ENCODE measurements around the gene SELENOV.

Gene SELENOV

GRCh38 chr19:39492788-39493187 is 22.2 kb upstream of the SELENOV start:
- no peak for DNase-seq (ENCODE audit: low read depth in 2 of 2)

DNA sequence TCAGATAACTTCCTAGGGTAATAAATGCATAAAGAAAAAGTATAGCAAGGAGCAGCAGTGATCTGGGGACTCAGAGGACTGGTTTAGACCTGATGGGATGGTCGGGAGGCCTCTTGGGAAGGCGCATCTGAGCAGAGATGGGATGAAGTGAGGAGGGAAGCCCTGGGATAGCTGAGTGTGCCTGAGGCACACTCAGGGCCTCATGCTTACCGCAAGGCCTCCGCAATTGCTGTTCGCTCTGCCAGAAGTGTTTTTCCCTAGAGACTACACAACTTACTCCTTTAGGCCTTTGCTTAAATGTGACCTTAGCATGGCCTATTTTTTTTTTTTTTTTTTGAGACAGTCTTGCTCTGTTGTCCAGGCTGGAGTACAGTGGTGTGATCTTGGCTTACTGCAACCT is 20.3 kb upstream of the SELENOV start:
- DNase-seq (ENCODE audit: low read depth in 2 of 2): no peak

- DNase-seq (ENCODE audit: low read depth in 2 of 2): no peak
Observed at GRCh38 chr19:39496063-39496462, 18.9 kb upstream of the SELENOV start.

DNA sequence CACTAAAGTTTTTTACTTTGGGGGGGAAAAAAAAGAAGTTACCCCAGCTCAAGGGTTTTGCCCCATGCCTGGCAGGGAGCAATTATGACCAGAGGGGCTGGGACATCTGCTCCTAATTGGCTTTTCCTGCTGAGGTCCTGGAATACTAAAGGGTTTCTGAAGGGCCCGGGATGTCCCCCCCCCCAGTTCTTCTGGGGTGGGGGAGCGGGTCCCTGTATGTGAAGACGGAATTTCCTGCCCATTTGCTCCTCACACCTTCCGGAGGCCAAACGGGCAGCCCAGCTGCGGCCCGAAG is 17.3 kb upstream of the SELENOV start:
- DNase-seq (ENCODE audit: low read depth in 2 of 2): no peak

GRCh38 chr19:39497996-39498797 is 16.7 kb upstream of the SELENOV start:
- no peak for DNase-seq (ENCODE audit: low read depth in 2 of 2)

GRCh38 chr19:39498798-39499642 is 15.9 kb upstream of the SELENOV start, which contains the start of gene DLL3:
DLL3 (plus strand) TSS chr19:39498947; CDS start chr19:39498975, 28 bp downstream.
- no peak for DNase-seq (ENCODE audit: low read depth in 2 of 2)

GRCh38 chr19:39499932-39500331 is 15.0 kb upstream of the SELENOV start:
- DNase-seq (ENCODE audit: low read depth in 2 of 2): no peak

DNA sequence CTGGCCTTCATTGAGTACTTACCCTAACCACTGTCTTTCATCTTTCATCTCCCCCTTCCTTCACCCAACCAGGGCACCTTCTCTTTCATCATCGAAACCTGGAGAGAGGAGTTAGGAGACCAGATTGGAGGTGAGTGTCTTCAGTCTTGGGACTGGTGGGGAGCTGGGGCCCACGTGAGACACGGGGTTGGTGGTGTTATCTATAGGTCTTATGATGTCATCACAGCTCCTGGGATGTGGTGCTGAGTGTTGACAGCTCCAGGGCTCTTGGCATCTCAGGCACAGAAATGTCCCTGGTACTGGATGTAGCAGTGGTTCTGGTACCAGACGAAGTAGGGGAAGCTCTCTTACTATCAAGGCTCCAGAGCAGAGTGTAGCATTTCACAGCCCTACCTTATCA is 14.4 kb upstream of the SELENOV start:
- DNase-seq (ENCODE audit: low read depth in 2 of 2): no peak

- DNase-seq (ENCODE audit: low read depth in 2 of 2): no peak
Observed at GRCh38 chr19:39501340-39501739, 13.6 kb upstream of the SELENOV start.

DNA sequence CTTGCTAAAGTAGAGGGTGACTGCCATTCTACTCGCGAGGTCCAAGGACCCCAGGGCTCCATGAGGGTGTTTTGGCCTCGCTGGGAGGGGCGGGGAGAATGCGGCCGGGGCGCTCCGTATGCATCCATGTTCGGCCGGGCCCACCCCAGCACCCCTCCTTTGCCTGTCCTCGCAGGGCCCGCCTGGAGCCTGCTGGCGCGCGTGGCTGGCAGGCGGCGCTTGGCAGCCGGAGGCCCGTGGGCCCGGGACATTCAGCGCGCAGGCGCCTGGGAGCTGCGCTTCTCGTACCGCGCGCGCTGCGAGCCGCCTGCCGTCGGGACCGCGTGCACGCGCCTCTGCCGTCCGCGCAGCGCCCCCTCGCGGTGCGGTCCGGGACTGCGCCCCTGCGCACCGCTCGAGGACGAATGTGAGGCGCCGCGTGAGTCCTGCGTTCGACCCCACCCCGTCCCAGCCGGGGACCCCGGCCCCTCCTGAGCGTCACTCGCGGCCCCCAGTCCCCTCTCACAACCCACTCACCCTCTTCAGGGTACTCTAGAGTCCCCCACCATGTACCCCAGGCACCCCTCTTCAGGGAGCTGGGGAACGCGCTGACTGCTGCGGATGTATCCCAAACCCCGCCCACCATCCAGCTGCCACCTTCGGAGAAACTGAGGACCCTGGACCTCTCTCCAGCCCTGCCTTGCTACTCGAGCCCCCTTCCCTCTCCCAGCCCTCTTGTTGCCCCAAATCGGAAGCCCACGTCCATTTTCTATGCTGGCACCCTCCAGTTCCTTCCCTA is 12.1 kb upstream of the SELENOV start:
- peak; percentile 70 to 71 for DNase-seq (ENCODE audit: low read depth in 2 of 2)

- DNase-seq (ENCODE audit: low read depth in 2 of 2): no peak
Observed at GRCh38 chr19:39506598-39506943, 8.4 kb upstream of the SELENOV start.

DNA sequence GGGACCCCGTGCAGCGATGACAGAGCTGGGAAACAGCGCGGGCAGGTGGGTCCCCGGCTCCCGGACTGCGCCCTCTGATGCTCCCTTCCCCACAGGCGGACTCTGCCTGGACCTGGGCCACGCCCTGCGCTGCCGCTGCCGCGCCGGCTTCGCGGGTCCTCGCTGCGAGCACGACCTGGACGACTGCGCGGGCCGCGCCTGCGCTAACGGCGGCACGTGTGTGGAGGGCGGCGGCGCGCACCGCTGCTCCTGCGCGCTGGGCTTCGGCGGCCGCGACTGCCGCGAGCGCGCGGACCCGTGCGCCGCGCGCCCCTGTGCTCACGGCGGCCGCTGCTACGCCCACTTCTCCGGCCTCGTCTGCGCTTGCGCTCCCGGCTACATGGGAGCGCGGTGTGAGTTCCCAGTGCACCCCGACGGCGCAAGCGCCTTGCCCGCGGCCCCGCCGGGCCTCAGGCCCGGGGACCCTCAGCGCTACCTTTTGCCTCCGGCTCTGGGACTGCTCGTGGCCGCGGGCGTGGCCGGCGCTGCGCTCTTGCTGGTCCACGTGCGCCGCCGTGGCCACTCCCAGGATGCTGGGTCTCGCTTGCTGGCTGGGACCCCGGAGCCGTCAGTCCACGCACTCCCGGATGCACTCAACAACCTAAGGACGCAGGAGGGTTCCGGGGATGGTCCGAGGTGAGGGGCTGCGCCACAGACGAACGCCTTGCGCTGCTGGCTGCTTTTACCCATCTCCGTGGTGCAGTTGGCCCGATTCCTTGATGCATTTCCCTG is 7.8 kb upstream of the SELENOV start:
- peak; percentile 49 to 69 for DNase-seq (ENCODE audit: low read depth in 2 of 2)

DNA sequence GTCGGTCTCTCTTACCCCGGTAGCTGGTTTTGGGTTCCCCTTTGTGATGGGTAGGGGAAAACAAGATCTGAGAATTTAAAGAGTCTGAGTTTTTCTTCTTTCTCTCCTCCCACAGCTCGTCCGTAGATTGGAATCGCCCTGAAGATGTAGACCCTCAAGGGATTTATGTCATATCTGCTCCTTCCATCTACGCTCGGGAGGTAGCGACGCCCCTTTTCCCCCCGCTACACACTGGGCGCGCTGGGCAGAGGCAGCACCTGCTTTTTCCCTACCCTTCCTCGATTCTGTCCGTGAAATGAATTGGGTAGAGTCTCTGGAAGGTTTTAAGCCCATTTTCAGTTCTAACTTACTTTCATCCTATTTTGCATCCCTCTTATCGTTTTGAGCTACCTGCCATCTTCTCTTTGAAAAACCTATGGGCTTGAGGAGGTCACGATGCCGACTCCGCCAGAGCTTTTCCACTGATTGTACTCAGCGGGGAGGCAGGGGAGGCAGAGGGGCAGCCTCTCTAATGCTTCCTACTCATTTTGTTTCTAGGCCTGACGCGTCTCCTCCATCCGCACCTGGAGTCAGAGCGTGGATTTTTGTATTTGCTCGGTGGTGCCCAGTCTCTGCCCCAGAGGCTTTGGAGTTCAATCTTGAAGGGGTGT is 7.1 kb upstream of the SELENOV start:
- DNase-seq (ENCODE audit: low read depth in 2 of 2): no peak

DNA sequence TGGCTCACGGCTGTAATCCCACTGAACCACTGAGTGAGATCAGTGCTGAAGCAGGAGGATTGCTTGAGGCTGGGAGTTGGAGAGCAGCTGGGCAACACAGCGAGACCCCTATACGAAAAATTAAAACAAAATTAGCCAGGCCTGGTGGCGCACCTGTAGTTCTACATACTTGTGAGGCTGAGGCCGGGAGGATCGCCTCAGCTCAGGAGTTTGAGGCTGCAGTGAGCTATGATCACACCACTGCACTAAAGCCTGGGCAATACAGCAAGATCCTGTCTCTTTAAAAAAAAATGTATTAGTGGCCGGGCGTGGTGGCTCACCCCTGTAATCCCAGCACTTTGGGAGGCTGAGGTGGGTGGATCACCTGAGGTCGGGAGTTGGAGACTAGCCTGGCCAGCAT is 6.3 kb upstream of the SELENOV start:
- no peak for DNase-seq (ENCODE audit: low read depth in 2 of 2)

DNA sequence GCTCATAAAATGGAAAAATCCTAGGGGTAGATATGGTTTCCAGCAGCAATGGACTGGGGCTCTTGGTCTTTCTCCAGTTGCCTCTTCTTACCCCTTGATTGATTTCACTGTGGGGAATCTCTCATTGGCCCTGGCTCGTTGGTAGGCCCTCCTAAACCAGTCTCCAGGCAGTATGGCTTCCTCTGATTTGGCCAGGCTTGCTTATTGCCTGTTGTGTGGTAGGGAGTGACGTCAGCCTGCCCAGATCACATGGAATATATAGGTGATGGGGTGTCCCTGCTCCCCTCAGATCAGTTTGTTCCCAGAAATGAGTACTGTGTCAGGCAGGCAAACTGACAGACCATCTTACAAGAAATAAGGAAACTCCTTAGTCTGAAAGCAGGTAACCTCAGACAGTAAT is 5.7 kb upstream of the SELENOV start:
- DNase-seq (ENCODE audit: low read depth in 2 of 2): no peak

- DNase-seq (ENCODE audit: low read depth in 2 of 2): no peak
Observed at GRCh38 chr19:39512988-39513387, 2.0 kb upstream of the SELENOV start.

- DNase-seq (ENCODE audit: low read depth in 2 of 2): no peak
Observed at GRCh38 chr19:39515551-39516191, 732 bp downstream of the SELENOV start.

DNA sequence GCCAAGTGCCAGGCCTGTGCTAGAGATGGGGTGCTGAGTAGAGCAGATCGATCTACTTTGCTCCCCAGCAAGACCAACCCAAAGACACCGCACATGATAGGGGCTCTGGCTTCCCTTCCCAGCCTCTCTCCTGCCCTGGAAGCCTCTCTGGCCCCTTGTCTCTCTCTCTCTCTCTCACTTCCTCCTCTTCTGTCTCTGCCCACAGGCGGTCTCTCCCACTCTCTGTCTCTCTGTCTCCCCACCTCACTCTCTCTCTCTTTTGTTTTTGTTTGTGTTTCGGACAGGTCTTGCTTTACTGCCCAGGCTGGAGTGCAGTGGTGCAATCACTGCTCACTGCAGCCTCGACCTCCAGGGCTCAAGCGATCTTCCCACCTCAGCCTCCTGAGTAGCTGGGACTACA is 1.3 kb downstream of the SELENOV start:
- DNase-seq (ENCODE audit: low read depth in 2 of 2): no peak

- DNase-seq (ENCODE audit: low read depth in 2 of 2): no peak
Observed at GRCh38 chr19:39517432-39517831, 2.5 kb downstream of the SELENOV start.

- no peak for DNase-seq (ENCODE audit: low read depth in 2 of 2)
Observed at GRCh38 chr19:39518458-39518857, 3.5 kb downstream of the SELENOV start.

- no peak for DNase-seq (ENCODE audit: low read depth in 2 of 2)
Observed at GRCh38 chr19:39518975-39519374, 4.0 kb downstream of the SELENOV start.

All from stimulated activated CD4-positive, alpha-beta T cell treated with anti-CD3 and anti-CD28 coated beads, Interleukin-4, amount 100 ng/mL, for 48 hours (primary cell).